Uterus (tissue), 2 donors: ENCODE results near the gene NOX5.

ENCODE experiments used
- CTCF ChIP-seq, 4 experiments: fragments of 200-600 bp in 2 of 4; fragments of 450-650 bp in 2 of 4; sonication (generic) in 2 of 4; IDR thresholded peaks; one replicate each; pipeline ENCODE4 v1.5.1; 2016 to 2019; ENCODE audit warnings: antibody characterized with exemption in 4 of 4, mild to moderate bottlenecking in 2 of 4, moderate library complexity in 1 of 4
- POLR2A ChIP-seq, 2 donors: fragments of 450-650 bp; IDR thresholded peaks; one replicate each; pipeline ENCODE4 v1.6.1; 2016; ENCODE audit warnings: antibody characterized with exemption in 2 of 2, mild to moderate bottlenecking in 1 of 2, moderate library complexity in 1 of 2

- TF ChIP-seq CTCF (IDR thresholded peaks at IDR 0.05) (no peak), POLR2A (IDR thresholded peaks at IDR 0.05) (no peak)
Measured at GRCh38 chr15:68999091-68999490, 15.4 kb upstream of the NOX5 start.
